ENCODE data around the gene ITCH.
"Not testable (repeated sequence)": the region's sequence is repeated elsewhere in the genome, so short reads cannot be mapped to it uniquely, and the experiment has no call there.

ITCH gene

DNA sequence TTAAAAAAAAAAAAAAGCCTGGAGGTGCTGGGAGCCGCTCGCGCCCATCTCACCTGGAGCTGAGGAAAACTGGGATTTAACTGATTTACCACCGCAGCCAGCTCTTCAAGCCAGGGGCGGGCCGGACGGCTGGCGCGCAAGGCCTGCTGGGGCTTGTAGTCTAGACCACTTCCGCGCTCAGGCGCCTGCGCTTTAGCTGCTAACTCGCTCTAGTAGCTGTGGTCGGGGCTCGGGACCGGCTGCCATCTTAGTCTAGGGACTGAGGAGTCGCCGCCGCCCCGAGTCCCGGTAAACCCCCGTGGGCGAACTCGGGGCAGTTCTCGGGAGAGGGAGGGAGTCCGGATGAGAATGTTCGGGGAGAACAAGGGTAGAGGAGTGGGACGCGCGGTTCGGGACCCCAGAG is at the start of gene ITCH:
Gene ITCH (plus strand): TSS at position 212 of the 403 bp plus-strand sequence. CDS start 30,539 bp downstream, outside the sequence.
- DNase-seq: peak; percentile 95

DNA sequence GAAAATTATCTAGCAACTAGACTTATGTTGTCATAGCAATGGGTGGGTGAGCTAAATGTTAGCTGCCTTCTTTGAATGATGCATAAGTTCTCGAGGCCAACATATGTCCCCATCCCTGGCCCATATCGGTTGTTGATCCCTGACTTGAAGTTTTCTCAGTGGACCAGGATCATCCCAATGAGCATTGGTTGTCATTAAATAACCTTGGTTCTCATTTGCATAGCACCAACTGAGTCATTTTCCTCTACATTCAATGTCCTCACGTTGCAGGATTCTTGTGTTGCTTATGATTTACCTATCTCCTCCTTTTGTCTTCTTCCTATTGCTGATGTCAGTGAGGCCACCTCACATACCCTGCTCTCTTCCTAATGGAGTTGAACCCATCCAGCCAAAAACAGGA is 47.8 kb upstream of the ITCH start:
- no peak for DNase-seq

DNA sequence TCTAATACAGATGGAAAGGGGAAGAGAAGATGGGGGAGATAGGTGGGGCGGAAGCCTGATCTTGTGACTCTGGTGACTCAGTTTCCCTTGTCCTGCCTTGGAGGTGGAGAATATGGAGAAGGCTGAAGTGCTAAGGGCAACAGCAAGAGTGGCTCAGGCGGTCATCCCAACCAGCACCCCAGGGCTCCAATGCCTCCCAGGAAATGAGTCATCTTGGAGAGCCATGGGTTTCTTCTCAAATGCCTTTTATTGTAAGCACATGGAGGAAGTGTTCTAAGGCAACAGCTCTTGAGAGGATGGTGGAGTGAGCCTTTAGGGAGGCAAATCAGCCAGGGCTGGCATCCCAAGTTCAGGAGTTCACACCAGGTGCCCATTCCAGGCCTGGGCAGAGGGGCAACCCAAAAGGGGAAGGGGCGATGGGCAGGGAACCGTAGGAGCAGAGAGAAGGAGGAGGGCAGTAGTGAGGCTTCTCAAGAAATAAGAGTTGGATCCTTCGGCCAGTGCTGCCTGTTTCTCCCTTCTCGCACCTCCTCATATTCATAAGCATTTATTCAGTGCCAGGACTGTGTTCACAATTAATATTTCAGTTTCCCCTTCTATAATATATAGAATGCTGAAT is 46.8 kb upstream of the ITCH start:
- DNase-seq: no peak

DNA sequence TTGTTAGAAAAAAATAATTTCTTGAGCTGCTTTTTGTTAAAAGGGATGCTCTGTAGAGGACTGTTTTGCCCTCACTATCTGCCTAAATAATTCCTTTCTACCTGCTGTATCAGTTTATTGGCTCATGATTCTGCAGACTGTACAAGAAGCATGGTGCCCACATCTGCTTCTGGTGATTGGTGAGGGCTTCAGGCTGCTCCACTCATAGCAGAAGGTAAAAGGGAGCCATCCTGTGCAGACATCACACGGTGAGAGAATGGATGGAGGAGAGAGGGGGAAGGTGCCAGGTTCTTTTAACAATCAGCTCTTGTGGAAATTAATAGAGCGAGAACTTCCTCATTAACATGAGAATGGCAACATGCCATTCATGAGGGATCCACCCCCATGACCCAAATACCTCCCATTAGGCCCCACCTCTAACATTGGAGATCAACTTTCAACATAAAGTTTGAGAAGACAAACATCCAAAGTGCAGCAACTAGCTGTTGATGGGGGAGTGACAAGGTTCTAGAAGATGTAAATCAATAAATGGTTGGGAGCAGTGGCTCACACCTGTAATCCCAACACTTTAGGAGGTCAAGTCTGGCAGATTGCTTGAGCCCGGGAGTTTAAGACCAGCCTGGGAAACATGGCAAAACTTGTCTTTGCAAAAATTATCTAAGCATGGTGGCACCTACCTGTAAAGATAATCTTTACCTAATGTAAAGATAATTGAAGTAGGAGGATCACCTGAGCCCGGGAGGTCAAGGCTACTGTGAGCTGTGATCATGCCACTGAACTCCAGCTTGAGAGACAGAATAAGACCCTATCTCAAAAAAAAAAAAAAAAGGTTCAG is 44.2 kb upstream of the ITCH start:
- no peak for DNase-seq

DNA sequence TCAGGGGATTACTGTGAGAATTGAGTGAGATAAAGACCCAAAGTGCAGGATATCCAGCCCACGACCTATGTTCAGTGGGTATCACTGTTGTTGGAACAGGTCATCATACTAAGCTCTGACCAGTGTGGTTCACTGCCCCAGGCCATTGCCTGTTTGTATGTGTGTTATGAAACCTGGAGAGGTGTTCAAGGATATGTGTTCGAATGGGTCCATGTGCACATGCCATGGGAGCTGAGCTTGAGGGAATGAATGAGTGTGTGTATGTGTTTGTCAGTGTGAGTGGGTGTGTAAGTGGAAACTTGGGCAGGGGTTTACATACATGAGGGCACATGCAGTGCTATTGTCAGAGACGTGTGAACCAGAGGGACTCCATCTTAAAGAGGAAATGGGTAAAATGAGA is 42.2 kb upstream of the ITCH start:
- no peak for DNase-seq

DNA sequence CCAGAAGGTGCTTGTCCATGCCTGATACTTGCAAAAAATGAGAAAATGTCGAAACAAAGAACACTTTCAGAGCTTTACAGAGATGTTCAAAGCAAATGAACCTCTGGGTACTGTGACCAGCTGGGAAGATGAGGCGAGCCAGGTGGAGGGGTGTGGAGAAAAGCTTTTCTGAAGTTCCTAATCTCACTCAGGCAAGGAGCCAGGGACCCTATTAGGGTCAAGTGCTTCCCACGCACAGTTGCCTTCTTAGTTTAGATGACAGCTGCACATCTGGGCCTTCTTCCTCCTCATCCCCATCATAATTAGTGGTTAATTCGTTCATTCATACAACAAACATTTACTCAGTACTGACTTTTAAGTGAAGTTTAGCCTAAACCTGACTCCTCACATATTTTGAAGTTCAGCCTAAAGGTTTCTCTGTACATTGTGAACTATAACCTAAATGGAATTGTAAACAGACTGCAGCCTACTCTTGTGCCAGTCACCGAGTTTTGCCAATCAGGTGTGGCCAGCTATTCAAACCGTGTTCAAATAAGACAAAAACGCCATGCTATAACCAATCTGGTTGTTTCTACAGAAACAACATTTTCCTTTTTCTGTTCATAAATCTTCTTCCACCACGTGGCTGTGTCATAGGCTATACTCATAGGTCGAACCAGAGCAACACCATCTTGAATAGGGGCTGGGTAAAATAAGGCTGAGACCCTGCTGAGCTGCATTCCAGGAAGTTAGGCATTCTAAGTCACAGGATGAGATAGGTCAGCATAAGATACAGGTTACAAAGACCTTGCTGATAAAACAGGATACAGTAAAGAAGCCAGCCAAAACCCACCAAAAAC is 40.6 kb upstream of the ITCH start:
- DNase-seq: no peak

DNA sequence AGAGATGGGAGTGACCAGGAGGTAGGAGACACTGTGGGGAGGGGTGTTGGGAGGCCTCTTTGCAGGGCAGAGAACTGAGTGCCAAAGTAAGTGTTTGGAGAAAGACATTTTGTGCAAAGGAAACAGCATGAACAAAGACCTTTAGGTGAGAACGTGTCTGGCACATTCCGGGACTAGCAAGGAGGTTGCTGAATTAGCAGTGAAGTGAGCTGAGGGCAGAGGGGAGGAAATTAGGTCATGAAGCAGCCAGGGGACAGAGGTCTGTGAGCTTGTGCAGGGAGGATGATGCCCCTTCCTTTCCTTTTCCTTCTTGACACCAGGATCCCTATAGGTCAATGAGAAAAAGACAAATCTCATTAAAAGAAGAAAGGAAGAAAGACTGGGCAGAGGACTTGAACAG is 38.5 kb upstream of the ITCH start:
- no peak for DNase-seq

DNA sequence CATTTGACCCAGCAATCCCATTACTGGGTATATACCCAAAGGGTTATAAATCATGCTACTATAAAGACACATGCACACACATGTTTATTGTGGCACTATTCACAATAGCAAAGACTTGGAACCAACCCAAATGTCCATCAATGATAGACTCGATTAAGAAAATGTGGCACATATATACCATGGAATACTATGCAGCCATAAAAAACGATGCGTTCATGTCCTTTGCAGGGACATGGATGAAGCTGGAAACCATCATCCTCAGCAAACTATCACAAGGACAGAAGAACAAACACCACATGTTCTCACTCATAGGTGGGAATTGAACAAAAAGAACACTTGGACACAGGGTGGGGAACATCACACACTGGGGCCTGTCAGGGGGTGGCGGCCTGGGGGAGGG is 34.9 kb upstream of the ITCH start:
- not testable (repeated sequence) for DNase-seq

DNA sequence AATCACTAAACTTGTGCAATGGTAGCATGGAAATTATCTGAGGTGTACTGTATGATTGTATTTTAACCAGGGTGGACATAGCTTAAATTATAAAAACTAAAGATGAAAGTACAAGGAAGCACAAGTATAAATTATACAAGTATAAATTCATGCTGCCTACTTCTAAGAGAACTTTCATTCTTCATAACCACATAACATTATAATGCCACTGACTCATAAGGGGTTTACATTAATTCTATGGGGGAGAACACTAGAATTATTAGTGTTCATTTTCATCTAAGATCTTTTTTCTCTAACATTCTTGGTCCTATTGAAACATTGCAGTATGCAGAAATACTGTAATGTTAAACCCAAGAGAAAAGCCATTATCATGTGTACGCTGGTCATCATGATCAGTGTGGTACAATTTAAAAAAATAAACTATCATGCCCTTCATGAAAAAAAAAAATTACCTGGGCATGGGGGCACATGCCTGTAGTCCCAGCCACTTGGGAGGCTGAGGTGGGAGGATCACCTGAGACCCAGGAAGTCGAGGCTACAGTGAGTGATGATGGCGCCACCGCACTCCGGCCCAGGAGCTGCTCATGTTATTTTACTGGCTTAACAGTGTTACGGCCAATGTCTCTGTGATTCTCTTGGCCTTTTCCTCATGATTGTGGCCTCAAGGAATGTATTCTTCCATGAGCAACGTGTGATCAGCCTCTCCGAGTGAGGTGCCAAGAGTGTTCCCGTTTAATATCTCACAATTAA is 34.0 kb upstream of the ITCH start:
- DNase-seq: no peak

DNA sequence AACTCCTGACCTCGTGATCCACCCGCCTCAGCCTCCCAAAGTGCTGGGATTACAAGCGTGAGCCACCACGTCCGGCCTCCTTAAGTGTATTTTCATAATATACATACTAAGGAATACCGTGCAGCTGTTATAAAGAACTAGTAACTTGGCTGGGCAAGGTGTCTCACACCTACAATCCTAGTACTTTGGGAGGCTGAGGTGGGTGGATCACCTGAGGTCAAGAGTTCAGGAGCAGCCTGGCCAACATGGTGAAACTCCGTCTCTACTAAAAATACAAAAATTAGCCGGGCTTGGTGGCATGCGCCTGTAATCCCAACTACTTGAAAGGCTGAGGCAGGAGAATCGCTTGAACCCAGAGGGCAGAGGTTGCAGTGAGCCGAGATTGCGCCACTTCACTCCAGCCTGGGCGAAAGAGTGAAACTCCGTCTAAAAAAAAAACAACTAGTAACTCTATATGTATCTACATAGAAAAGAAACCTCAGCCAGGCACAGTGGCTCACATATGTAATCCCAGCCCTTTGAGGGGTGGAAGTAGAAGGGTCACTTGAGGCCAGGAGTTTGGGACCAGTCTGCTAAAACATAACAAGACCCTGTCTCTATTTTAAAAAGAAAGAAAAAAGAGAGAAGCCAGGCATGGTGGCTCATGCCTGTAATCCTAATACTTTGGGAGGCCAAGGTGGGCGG is 32.1 kb upstream of the ITCH start:
- not testable (repeated sequence) for DNase-seq

DNA sequence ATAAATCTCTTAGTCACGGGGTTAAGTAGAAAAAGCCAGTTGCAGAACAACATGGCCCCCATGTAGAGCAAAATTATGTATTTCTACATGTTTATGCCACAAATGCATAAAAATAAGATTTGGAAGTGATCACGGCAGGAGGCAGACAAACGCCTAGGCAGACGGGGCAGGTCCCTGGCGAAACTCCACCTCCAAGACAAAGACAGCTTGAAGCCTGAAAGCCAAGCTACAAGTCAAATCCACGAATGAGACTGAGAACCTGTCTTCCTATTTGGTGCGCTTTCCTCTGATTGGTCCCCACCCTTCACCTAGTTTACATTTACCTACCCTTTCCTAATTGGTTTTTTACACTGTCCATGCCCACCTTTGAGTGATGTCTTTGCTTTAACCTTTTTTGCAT is 31.2 kb upstream of the ITCH start:
- DNase-seq: no peak

DNA sequence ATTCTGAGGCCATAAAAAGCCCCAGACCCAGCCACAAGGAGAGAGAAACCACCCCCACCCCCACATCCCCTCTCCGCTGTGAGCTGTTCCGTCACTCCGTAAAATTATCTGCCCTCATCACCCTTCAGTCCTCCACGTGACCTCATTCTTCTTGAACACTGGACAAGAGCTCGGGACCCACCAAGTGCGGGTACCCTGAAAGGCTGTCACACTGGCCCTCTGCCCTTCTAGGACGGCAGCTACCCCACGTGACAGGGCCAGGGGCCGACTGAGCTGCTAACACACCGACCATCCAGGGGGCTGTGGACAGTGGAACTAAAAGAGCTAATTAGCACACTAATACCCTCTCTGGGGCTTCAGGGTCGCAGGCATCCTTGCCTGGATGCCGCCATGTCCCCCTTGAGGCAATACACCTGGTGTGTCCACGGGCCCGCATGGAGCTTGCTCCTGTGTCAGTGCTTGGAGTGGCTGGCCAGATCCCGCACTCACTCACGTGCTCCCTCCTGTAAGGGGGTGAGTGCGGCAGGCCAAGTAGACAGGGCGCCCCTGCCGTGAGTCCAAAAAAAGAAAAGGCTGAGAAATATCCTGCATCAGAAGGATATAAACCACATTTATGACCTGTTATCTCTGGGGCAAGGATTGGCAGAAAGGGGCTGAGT is 30.7 kb upstream of the ITCH start:
- no peak for DNase-seq

DNA sequence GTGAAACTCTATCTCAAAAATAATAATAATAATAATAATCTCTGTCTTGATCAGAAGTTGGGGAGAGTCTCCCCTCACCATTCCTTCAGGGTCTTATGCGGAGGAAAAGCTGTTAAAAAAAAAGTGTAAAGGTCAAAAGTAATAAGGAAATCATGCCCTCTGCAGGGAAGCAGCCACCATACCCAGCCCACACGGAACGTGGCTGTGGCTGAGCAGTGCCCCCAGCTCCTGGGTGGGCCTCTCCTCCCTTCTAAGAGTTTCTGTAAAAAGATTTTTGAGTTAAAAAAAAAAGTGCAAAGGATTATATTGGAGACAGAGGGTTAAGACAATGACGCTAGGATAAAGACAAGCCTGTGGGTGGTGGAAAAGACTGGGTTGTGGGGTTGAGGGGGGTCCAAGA is 29.3 kb upstream of the ITCH start:
- DNase-seq: no peak

DNA sequence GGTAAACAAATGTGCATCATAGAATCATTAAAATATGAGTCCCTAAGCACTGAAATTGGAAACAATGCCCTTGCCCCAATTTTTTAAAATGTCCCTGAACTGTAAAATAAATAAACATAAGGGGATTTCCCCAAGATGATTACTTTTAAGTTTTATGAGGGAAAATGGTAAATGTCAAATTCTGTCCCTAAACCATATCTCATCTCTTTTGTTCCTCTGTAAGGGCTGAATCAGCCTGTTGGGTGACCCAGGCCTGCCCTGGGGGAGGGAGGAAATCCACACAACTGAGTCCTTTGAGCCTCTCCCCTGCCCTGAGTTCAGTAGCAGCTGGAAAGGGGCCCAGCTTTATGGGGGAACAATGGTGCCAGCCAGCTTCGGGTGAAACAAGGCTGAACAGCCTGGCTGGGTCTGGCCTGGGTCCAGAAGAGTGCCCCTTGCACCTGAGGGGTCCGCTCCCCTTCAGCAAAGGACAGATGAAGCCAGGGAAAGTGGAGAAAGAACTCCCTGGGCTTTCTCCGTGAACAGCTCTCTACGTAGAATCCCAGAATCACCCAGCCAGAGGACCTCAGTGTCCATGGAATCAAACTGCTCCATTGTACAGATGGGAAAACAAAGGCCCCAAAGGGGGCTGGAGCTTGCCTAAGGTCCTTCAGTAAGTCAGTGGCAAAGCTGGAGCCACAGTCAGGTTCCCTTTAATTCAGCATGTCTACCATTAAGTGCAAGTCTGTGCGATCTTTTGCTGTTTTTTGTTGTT is 28.2 kb upstream of the ITCH start:
- no peak for DNase-seq

DNA sequence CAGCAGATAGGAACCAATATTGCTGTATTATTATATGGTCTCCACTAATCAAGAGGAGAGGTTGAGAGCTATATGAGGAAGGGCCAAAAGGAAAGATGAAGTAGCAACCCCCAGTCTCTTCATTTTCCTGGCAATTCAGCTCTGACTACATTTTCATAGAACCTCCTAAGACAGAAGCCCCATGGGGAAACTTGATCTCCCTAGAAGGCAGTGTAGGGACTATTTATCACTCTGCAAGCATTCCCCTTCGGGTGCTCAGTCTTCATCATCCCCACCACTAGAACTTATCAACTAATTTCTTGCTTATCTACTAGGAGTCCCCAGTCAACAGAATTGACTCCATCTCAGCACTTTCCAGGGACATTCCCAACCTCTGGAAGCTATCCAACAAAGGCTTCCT is 25.5 kb upstream of the ITCH start:
- DNase-seq: no peak

DNA sequence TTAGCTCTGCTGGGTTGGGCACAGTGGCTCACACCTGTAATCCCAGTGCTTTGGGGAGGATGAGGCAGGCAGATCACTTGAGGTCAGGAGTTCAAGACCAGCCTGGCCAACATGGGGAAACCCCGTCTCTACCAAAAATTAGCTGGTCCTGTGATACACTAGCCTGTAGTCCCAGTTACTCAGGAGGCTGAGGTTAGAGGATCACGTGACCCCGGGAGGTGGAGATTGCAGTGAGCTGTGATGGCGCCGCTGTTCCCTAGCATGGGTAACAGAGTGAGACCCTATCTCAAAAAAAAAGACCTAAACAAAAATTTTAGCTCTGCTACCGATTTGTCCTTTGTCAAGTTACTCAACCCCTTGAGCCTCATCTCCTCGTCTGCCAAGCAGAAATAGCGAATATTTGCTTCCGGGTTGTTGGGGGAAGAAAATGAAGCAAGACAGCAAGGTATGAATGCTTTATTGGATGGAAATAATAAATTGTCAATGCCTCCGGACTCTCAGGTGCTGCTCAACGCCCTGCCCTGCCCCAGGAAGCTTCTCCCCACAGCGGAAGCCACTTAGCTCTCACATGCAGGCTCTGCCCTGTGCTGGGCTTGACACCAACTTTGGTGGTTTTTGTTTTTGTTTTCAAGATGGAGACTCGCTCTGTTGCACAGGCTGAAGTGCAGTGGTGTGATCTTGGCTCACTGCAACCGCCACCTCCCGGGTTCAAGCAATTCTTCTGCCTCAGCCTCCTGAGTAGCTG is 24.9 kb upstream of the ITCH start:
- no peak for DNase-seq

DNA sequence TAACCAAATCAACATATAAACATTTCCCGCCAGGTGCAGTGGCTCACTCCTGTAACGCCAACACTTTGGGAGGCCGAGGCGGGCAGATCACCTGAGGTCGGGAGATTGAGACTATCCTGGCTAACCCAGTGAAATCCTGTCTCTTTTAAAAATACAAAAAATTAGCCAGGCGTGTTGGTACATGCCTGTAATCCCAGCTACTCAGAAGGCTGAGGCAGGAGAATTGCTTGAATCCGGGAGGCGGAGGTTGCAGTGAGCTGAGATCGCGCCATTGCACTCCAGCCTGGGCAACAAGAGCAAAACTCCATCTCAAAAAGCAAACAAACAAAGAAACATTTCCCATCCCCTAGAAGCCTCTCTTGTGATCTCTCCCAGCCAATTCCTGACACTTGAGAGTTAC is 22.3 kb upstream of the ITCH start:
- not testable (repeated sequence) for DNase-seq

DNA sequence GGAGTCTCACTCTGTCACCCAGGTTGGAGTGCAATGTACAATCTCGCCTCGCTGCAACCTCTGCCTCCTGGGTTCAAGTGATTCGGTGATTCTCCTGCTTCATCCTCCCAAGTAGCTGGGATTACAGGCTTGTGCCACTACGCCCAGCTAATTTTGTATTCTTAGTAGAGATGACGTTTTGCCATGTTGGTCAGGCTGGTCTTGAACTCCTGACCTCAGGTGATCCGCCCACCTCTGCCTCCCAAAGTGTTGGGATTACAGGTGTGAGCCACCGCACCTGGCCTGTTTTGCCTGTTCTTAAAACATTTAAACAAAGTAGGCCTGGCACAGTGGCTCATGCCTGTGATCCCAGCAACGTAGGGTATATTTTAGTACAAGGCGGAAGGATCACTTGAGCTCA is 21.9 kb upstream of the ITCH start:
- DNase-seq: not testable (repeated sequence)

DNA sequence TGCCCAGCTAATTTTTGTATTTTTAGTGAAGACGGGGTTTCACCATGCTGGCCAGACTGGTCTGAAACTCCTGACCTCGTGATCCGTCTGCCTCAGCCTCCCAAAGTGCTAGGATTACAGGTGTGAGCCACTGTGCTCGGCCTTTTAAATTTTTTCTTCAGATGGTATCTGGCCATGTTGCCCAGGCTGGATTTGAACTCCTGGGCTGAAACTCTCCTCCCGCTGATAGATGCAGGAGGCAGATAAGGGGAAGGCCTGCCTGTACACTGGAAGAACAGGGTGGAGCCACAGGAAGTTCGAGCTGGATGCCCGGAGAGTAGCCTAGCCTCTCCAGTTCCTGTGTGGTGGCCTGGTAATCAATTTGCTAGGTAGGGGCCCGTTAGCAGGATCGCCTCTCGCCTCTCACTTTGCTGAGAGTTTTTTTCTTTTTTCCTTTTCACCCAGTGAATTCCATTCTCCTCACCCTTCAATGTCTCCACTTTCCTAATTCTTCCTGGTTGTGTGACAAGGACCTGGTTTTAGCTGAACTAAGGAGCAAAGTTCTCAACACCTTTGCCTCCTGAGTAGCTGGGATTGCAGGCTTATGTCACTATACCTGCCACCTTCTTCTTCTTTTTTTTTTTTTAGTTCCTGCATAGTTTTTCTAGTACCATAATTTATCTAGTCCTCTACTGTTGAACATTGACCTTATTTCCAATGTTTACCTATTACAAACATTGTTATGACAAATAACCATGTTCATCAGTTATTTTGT is 19.4 kb upstream of the ITCH start:
- no peak for DNase-seq

DNA sequence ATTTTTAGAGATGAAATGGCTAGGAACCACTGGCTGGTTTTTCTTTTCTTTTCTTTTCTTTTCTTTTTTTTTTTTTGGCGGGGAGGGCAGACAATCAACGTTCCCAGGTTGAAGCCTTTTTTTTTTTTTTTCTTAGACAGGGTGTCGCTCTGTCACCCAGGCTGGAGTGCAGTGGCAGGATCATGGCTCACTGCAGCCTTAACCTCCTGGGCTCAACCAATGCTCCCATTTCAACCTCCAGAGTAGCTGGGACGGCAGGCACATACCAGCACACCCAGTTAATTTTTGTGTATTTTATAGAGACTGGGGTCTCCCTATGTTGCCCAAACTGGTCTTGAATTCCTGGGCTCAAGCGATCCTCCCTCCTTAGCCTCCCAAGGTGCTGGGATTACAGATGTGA is 18.8 kb upstream of the ITCH start:
- DNase-seq: no peak
